Hepatocyte (in vitro differentiated cells): ENCODE data around the gene CAMKK2. TPM values are rescaled to one million over a fixed set of nuclear protein-coding genes. Genes with fewer than 3 reads are reported as not detected.
A peak's percentile ranks its signal among the peaks of the same experiment; 100 is the strongest.

ENCODE experiments used
- DNase-seq: peaks from one replicate; pipeline ENCODE4 v3.0.0-alpha.2; 2016; ENCODE audit warnings: low spot score
- H2AFZ ChIP-seq: fragments of 200-600 bp; sonication (generic); 2 replicates; pipeline ENCODE4 v1.6.0; 2016; ENCODE audit warnings: antibody characterized with exemption, mild to moderate bottlenecking
- H3K27ac ChIP-seq: fragments of 200-600 bp; sonication (generic); 2 replicates; pipeline ENCODE4 v1.5.1; 2016; ENCODE audit warnings: mild to moderate bottlenecking
- H3K27me3 ChIP-seq: fragments of 200-600 bp; sonication (generic); 2 replicates; pipeline ENCODE4 v1.6.1; 2016
- H3K36me3 ChIP-seq: fragments of 200-600 bp; sonication (generic); replicated peaks from 2 replicates; pipeline ENCODE4 v1.5.1; 2016; ENCODE audit warnings: low read depth; ENCODE audit not compliant: insufficient read depth
- H3K4me1 ChIP-seq: fragments of 200-600 bp; sonication (generic); 2 replicates; pipeline ENCODE4 v1.5.1; 2016; ENCODE audit warnings: mild to moderate bottlenecking, moderate library complexity; ENCODE audit not compliant: insufficient read depth
- H3K4me2 ChIP-seq: fragments of 200-600 bp; sonication (generic); 2 replicates; pipeline ENCODE4 v1.6.0; 2016
- H3K4me3 ChIP-seq: fragments of 200-600 bp; sonication (generic); 2 replicates; pipeline ENCODE4 v1.5.1; 2016; ENCODE audit warnings: mild to moderate bottlenecking
- H3K79me2 ChIP-seq: fragments of 200-600 bp; sonication (generic); 2 replicates; pipeline ENCODE4 v1.6.0; 2017; ENCODE audit warnings: mild to moderate bottlenecking
- H3K9me2 ChIP-seq: fragments of 200-600 bp; sonication (generic); replicated peaks from 2 replicates; pipeline ENCODE4 v1.6.0; 2017; ENCODE audit warnings: mild to moderate bottlenecking; ENCODE audit not compliant: insufficient read depth
- H3K9me3 ChIP-seq: fragments of 200-600 bp; sonication (generic); 2 replicates; pipeline ENCODE4 v1.5.1; 2016; ENCODE audit warnings: low read depth, mild to moderate bottlenecking
- H4K20me1 ChIP-seq: fragments of 200-600 bp; sonication (generic); 2 replicates; pipeline ENCODE4 v1.6.0; 2016; ENCODE audit warnings: mild to moderate bottlenecking; ENCODE audit not compliant: insufficient read depth, poor library complexity, severe bottlenecking
- EZH2 ChIP-seq: fragments of 200-600 bp; sonication (generic); IDR thresholded peaks from 2 replicates; pipeline ENCODE4 v1.6.1; 2016; ENCODE audit warnings: antibody characterized with exemption, mild to moderate bottlenecking, borderline replicate concordance
- EZH2phosphoT487 ChIP-seq: fragments of 200-600 bp; sonication (generic); IDR thresholded peaks from one replicate; pipeline ENCODE4 v1.6.1; 2018; ENCODE audit warnings: antibody characterized with exemption, mild to moderate bottlenecking, low read depth, moderate library complexity; ENCODE audit not compliant: unreplicated experiment, severe bottlenecking
- WGBS: methylation state at CpG from one replicate; pipeline ENCODE4 v1.1.6; 2016; ENCODE audit warnings: low lambda C conversion rate; ENCODE audit errors: missing lambda C conversion rate; 5-methylcytosine and 5-hydroxymethylcytosine counted together
- polyA plus RNA-seq: library from polyadenylated mRNA; unstranded; fragments of >200 nt; fragmentation: Nextera tagmentation; extraction: Ambion mirVana; gene quantifications from 2 replicates; pipeline ENCODE4 v1.2.1, GENCODE V29; 2016
- total RNA-seq: library from RNA; depleted of rRNA; stranded (reverse); fragments of >200 nt; gene quantifications from 2 replicates; pipeline ENCODE4 v1.2.3, GENCODE V29; 2014
- TF ChIP-seq, protein P1 (sequence below): fragments of 200-600 bp; sonication (generic); IDR thresholded peaks from 2 replicates; pipeline ENCODE4 v1.5.1; 2016; ENCODE audit warnings: antibody characterized with exemption, mild to moderate bottlenecking; ENCODE audit not compliant: poor library complexity

The CAMKK2 gene
- total and polyA plus RNA-seq, 2 experiments from 2014 or later: 21.5 to 21.9 TPM

DNA sequence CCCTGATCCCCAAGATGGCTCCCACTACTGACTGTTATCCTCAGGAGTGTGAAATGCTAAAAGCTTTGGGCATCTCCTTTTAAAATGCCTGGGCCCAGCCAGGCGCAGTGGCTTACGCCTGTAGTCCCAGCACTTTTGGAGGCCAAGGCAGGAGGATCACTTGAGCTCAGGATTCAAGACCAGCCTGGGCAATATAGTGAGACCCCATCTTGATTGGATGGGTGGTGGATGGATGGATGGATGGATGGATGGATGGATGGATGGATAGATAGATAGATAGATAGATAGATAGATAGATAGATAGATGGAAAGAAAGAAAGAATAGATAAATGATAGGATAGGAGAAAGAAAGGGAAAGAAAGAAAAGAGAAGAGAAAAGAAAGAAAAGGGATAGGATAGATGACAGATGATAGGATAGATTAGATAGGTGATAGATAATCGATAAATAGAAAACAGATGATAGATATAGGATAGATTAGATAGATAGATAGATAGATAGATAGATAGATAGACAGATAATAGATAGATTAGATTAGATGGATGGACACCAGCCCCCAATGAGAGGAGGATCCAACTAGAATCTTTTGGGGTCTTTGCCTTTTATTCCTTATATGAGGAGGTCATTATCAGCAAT is 77.0 kb downstream of the CAMKK2 start:
- Histone ChIP-seq H3K9me3 (no peaks in the 10 kb centered on the region), H3K4me2 (no peak overlapping the region), H3K4me3 (no peak overlapping the region), H3K36me3 (no peaks in the 10 kb centered on the region), H3K4me1 (peaks cover 23% of the 10 kb centered on the region), H3K27ac (no peak overlapping the region), H2AFZ (no peak overlapping the region), H4K20me1 (no peaks in the 10 kb centered on the region), H3K9me2 (no peaks in the 10 kb centered on the region), H3K79me2 (peaks cover 16% of the 10 kb centered on the region), H3K27me3 (no peaks in the 10 kb centered on the region)
- 100% methylated on average over 3 of the region's 3 CpGs for WGBS
- TF ChIP-seq, protein P1, sequence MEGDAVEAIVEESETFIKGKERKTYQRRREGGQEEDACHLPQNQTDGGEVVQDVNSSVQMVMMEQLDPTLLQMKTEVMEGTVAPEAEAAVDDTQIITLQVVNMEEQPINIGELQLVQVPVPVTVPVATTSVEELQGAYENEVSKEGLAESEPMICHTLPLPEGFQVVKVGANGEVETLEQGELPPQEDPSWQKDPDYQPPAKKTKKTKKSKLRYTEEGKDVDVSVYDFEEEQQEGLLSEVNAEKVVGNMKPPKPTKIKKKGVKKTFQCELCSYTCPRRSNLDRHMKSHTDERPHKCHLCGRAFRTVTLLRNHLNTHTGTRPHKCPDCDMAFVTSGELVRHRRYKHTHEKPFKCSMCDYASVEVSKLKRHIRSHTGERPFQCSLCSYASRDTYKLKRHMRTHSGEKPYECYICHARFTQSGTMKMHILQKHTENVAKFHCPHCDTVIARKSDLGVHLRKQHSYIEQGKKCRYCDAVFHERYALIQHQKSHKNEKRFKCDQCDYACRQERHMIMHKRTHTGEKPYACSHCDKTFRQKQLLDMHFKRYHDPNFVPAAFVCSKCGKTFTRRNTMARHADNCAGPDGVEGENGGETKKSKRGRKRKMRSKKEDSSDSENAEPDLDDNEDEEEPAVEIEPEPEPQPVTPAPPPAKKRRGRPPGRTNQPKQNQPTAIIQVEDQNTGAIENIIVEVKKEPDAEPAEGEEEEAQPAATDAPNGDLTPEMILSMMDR: no peak
- TF ChIP-seq EZH2 (no peak), EZH2phosphoT487 (no peak)
- no peak for DNase-seq

DNA sequence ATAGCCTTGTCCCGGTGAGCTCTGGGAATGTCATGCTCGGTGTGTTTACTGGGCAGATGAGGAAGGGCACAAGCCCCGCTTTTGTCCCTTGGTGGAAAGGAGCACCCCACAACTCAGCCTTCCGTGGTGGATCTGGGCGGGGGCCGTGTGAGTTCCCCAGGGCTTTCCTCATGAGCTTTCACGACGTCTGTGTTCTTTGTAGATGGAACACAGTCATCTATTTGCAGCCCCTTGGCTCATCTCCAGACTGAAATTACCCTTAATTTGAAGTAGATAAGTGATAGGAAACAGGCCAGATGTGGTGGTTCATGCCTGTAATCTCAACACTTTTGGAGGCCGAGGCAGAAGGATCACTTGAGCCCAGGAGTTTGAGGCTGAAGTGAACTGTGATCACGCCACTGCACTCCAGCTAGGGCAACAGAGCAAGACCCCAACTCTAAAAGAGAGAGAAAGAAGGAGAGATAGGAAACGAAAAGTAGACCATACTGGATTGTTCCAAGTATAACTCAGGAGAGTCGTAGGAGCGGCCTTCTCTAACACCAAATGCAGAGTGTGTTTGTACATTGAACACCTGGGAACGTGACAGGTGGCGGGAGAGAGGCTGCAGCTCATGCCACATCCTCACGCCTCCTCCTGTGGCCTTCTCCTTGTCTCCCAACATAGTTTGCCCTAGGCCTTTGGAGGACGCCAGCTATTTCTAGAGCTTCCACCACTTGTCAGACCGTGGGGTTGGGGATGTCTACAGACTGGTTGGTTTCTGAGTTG is 77.7 kb downstream of the CAMKK2 start:
- Histone ChIP-seq H4K20me1 (no peaks in the 10 kb centered on the region), H2AFZ (no peak overlapping the region), H3K9me3 (no peaks in the 10 kb centered on the region), H3K36me3 (no peaks in the 10 kb centered on the region), H3K4me2 (no peak overlapping the region), H3K79me2 (peaks cover 16% of the 10 kb centered on the region), H3K4me3 (no peak overlapping the region), H3K4me1 (peaks cover 30% of the 10 kb centered on the region), H3K27me3 (no peaks in the 10 kb centered on the region), H3K27ac (peak overlapping the region; percentile 90), H3K9me2 (no peaks in the 10 kb centered on the region)
- DNase-seq: no peak
- 89% methylated on average over 18 of the region's 18 CpGs for WGBS
- TF ChIP-seq EZH2phosphoT487 (no peak), EZH2 (no peak)
- TF ChIP-seq, protein P1: no peak

DNA sequence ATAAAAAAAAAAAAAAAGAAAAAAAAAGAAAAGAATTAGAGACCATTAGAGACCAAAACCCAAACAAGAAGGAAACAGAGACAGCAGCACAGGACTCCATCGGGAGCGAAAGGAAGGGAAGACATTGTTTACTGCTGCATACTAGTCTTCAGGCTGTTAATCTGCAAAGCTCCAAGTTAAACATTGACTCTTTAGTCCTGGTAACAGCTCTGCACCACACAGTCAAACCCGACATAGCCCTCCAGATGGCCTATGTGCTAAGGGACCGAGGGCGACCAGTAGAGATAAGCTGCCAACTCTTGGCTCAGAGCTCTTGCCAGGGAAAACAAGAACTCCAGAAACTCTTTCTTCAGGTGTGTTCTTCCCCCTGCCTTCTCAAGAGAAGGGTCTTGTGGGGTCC is 78.7 kb downstream of the CAMKK2 start:
- Histone ChIP-seq H2AFZ (no peak overlapping the region), H3K9me2 (no peaks in the 10 kb centered on the region), H4K20me1 (no peaks in the 10 kb centered on the region), H3K4me1 (peaks cover 33% of the 10 kb centered on the region), H3K27ac (peak overlapping the region; percentile 90), H3K79me2 (peaks cover 20% of the 10 kb centered on the region), H3K9me3 (no peaks in the 10 kb centered on the region), H3K36me3 (no peaks in the 10 kb centered on the region), H3K27me3 (no peaks in the 10 kb centered on the region), H3K4me3 (no peak overlapping the region), H3K4me2 (peak overlapping the region; percentile 65)
- WGBS: 48% methylated on average over 5 of the region's 5 CpGs
- DNase-seq: peak; percentile 63
- TF ChIP-seq EZH2 (no peak), EZH2phosphoT487 (no peak)
- TF ChIP-seq, protein P1: no peak
